Liver (tissue), 9 donors: Measurements from ENCODE around the gene SDK2. TPM values are rescaled to one million over a fixed set of nuclear protein-coding genes. Genes with fewer than 3 reads are reported as not detected.

Experiments used
- DNase-seq: peaks from one replicate; pipeline ENCODE4 v3.0.0-alpha.2; 2017; ENCODE audit warnings: low spot score
- H3K27ac ChIP-seq, 2 donors: one replicate each; pipeline ENCODE4 v1.7.0; 2013; ENCODE audit warnings: inconsistent platforms in 2 of 2, low read length in 2 of 2, control low read depth in 1 of 2, low read depth in 1 of 2, mild to moderate bottlenecking in 1 of 2
- H3K27me3 ChIP-seq, 4 donors: one replicate each; pipeline versions ENCODE4 v1.6.1 to v1.7.0; 2013; ENCODE audit warnings: low read length in 3 of 4, inconsistent platforms in 1 of 4, mild to moderate bottlenecking in 1 of 4, moderate library complexity in 1 of 4; ENCODE audit not compliant: control insufficient read depth in 4 of 4, insufficient read depth in 4 of 4
- H3K36me3 ChIP-seq, 4 donors: one replicate each; pipeline versions ENCODE4 v1.6.1 to v1.7.0; 2013; ENCODE audit warnings: low read length in 3 of 4, mild to moderate bottlenecking in 3 of 4, low read depth in 1 of 4, moderate library complexity in 1 of 4; ENCODE audit not compliant: control insufficient read depth in 4 of 4, insufficient read depth in 3 of 4
- H3K4me1 ChIP-seq, 4 donors: one replicate each; pipeline versions ENCODE4 v1.6.1 to v1.7.0; 2013; ENCODE audit warnings: low read length in 3 of 4, mild to moderate bottlenecking in 3 of 4, moderate library complexity in 1 of 4; ENCODE audit not compliant: control insufficient read depth in 4 of 4, insufficient read depth in 4 of 4
- H3K4me3 ChIP-seq, 3 donors: one replicate each; pipeline versions ENCODE4 v1.6.1 to v1.7.0; 2013; ENCODE audit warnings: low read length in 3 of 3, control low read depth in 1 of 3, low read depth in 1 of 3, mild to moderate bottlenecking in 1 of 3
- H3K9ac ChIP-seq, 2 donors: one replicate each; pipeline ENCODE4 v1.7.0; 2013; ENCODE audit warnings: low read length in 2 of 2, mild to moderate bottlenecking in 2 of 2, moderate library complexity in 2 of 2, control low read depth in 1 of 2, low read depth in 1 of 2
- H3K9me3 ChIP-seq, 4 donors: one replicate each; pipeline versions ENCODE4 v1.6.1 to v1.7.0; 2013; ENCODE audit warnings: low read length in 3 of 4; ENCODE audit not compliant: control insufficient read depth in 4 of 4
- EGR1 ChIP-seq, 2 donors: IDR thresholded peaks; 2 replicates each; pipeline ENCODE4 v1.6.1; 2016 to 2018; ENCODE audit warnings: antibody characterized with exemption in 2 of 2, low read depth in 2 of 2
- FOXA1 ChIP-seq: IDR thresholded peaks from 2 replicates; pipeline ENCODE4 v1.6.1; 2016; ENCODE audit warnings: antibody characterized with exemption
- FOXA2 ChIP-seq: IDR thresholded peaks from 2 replicates; pipeline ENCODE4 v1.6.1; 2016; ENCODE audit warnings: antibody characterized with exemption
- GABPA ChIP-seq, 2 donors: IDR thresholded peaks in 1 of 2; conservative IDR thresholded peaks in 1 of 2; 2 replicates each; pipeline ENCODE4 v1.6.1; 2016; ENCODE audit warnings: antibody characterized with exemption in 2 of 2, mild to moderate bottlenecking in 1 of 2, moderate library complexity in 1 of 2
- HNF4A ChIP-seq, 2 donors: conservative IDR thresholded peaks; 2 replicates each; pipeline ENCODE4 v1.6.1; 2016; ENCODE audit warnings: antibody characterized with exemption in 2 of 2, mild to moderate bottlenecking in 2 of 2
- HNF4G ChIP-seq: IDR thresholded peaks from 2 replicates; pipeline ENCODE4 v1.6.1; 2016; ENCODE audit warnings: antibody characterized with exemption
- JUND ChIP-seq, 2 donors: IDR thresholded peaks; 2 replicates each; pipeline ENCODE4 v1.6.1; 2016; ENCODE audit warnings: antibody characterized with exemption in 2 of 2
- NR2F2 ChIP-seq: IDR thresholded peaks from 2 replicates; pipeline ENCODE4 v1.6.1; 2016; ENCODE audit warnings: antibody characterized with exemption
- RAD21 ChIP-seq, 2 donors: IDR thresholded peaks; 2 replicates each; pipeline ENCODE4 v1.6.1; 2016; ENCODE audit warnings: antibody characterized with exemption in 2 of 2, mild to moderate bottlenecking in 2 of 2
- RXRA ChIP-seq, 2 donors: IDR thresholded peaks; 2 replicates each; pipeline ENCODE4 v1.6.1; 2017 to 2018; ENCODE audit warnings: antibody characterized with exemption in 2 of 2, mild to moderate bottlenecking in 1 of 2
- SP1 ChIP-seq: IDR thresholded peaks from 2 replicates; pipeline ENCODE4 v1.6.1; 2018; ENCODE audit warnings: antibody characterized with exemption, mild to moderate bottlenecking
- TAF1 ChIP-seq: conservative IDR thresholded peaks from 2 replicates; pipeline ENCODE4 v1.6.1; 2016; ENCODE audit warnings: antibody characterized with exemption, mild to moderate bottlenecking
- WGBS: extraction: QIAGEN DNeasy Blood & Tissue Kit; methylation state at CpG from one replicate; pipeline ENCODE4 v1.1.7; 2013; 5-methylcytosine and 5-hydroxymethylcytosine counted together
- polyA plus RNA-seq, 2 donors: library from polyadenylated mRNA; stranded (reverse) in 1 of 2; unstranded in 1 of 2; fragments of 200-250 nt in 1 of 2; fragments of >200 nt in 1 of 2; fragmentation: Nextera tagmentation in 1 of 2; extraction: Ambion mirVana in 1 of 2; gene quantifications; one replicate each; pipeline versions ENCODE4 v1.2.1 to v1.2.3, GENCODE V29; 2013 to 2015
- total RNA-seq, 2 donors: library from RNA; depleted of rRNA; stranded (reverse); fragments of >200 nt; gene quantifications; one replicate each; pipeline ENCODE4 v1.2.3, GENCODE V29; 2014
- TF ChIP-seq, protein P1 (sequence below): IDR thresholded peaks from 2 replicates; pipeline ENCODE4 v1.6.1; 2016; ENCODE audit warnings: antibody characterized with exemption
- TF ChIP-seq, protein P2 (sequence below): fragments of 150-350 bp; IDR thresholded peaks from 2 replicates; pipeline ENCODE4 v1.5.1; 2017; ENCODE audit warnings: improper control_type of control experiment, low read depth, low read length; ENCODE audit not compliant: missing input control
- TF ChIP-seq, protein P3 (sequence below): IDR thresholded peaks from 2 replicates; pipeline ENCODE4 v1.6.1; 2016; ENCODE audit warnings: antibody characterized with exemption, mild to moderate bottlenecking
- TF ChIP-seq, protein P4 (sequence below): IDR thresholded peaks from 2 replicates; pipeline ENCODE4 v1.6.1; 2016; ENCODE audit warnings: antibody characterized with exemption
- TF ChIP-seq, protein P5 (sequence below): IDR thresholded peaks from 2 replicates; pipeline ENCODE4 v1.6.1; 2016; ENCODE audit warnings: antibody characterized with exemption
- donor health status: healthy.
- donor health status: healthy.
- donor health status: healthy.
- donor health status: healthy.
- donor health status: healthy.

Gene SDK2
- total and polyA plus RNA-seq, 4 donors: 0.05 to 0.42 (median 0.10) TPM

DNA sequence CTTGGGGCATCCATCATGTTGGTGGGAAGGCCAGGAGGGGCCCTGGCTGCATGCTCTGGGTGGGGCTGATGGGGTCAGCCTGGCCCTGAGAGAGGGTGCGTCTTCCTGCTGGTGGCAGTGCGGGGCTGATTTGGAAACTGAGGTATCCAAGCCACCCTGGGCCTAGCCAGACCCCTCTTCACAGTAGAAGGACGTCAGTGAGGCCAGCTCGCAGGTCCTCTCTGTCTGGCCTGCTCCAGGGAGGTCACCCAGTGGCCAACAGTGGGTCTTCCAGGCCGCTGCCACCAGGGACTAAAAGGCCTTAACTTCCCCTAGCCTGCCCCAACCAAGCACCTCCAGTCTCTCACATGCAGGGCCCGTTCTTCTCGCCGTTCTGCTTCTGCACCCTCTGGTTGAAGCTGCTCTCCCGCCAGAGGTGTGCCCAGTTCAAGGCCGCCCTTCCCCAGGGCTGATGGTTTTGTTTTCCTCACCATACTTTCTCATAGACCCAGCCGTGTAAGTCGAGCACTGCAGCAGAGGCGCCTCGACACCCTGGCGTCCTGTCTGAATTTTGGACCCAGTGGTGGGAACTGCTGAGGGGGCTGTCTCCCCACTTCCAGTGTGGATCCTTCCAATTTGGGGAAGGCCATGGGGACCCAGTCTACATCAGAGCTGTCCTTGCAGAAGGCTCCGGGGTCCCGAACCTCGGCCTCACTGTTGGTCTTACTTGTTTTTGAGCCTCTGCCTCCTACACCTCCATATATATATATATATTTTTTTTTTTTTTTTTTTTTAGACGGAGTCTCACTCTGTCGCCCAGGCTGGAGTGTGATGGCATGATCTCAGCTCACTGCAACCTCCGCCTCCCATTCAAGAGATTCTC lies 289.6 kb downstream of the SDK2 start:
- DNase-seq: no peak
- H3K4me3 ChIP-seq: no peak overlapping the region
- peaks cover 0 to 2% (median 0%) of the 10 kb centered on the region in 4 donors for H3K27me3 ChIP-seq
- H3K9ac ChIP-seq: no peak overlapping the region
- no peaks in the 10 kb centered on the region for H3K9me3 ChIP-seq
- H3K4me1 ChIP-seq: no peaks in the 10 kb centered on the region
- H3K27ac ChIP-seq: no peak overlapping the region
- TF ChIP-seq RXRA (IDR thresholded peaks at IDR 0.05) (no peak), GABPA (IDR thresholded peaks at IDR 0.05 in 1 of 2, conservative IDR thresholded peaks at IDR 0.05 in 1 of 2) (no peak), JUND (IDR thresholded peaks at IDR 0.05) (no peak), EGR1 (IDR thresholded peaks at IDR 0.05; ENCODE audit: low read depth in 2 of 2) (no peak), TAF1 (no peak), SP1 (no peak), FOXA2 (no peak), HNF4G (no peak), NR2F2 (no peak), HNF4A (conservative IDR thresholded peaks at IDR 0.05) (no peak)
- TF ChIP-seq, protein P1, sequence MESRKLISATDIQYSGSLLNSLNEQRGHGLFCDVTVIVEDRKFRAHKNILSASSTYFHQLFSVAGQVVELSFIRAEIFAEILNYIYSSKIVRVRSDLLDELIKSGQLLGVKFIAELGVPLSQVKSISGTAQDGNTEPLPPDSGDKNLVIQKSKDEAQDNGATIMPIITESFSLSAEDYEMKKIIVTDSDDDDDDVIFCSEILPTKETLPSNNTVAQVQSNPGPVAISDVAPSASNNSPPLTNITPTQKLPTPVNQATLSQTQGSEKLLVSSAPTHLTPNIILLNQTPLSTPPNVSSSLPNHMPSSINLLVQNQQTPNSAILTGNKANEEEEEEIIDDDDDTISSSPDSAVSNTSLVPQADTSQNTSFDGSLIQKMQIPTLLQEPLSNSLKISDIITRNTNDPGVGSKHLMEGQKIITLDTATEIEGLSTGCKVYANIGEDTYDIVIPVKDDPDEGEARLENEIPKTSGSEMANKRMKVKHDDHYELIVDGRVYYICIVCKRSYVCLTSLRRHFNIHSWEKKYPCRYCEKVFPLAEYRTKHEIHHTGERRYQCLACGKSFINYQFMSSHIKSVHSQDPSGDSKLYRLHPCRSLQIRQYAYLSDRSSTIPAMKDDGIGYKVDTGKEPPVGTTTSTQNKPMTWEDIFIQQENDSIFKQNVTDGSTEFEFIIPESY: no peak
- TF ChIP-seq, protein P2, sequence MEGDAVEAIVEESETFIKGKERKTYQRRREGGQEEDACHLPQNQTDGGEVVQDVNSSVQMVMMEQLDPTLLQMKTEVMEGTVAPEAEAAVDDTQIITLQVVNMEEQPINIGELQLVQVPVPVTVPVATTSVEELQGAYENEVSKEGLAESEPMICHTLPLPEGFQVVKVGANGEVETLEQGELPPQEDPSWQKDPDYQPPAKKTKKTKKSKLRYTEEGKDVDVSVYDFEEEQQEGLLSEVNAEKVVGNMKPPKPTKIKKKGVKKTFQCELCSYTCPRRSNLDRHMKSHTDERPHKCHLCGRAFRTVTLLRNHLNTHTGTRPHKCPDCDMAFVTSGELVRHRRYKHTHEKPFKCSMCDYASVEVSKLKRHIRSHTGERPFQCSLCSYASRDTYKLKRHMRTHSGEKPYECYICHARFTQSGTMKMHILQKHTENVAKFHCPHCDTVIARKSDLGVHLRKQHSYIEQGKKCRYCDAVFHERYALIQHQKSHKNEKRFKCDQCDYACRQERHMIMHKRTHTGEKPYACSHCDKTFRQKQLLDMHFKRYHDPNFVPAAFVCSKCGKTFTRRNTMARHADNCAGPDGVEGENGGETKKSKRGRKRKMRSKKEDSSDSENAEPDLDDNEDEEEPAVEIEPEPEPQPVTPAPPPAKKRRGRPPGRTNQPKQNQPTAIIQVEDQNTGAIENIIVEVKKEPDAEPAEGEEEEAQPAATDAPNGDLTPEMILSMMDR: no peak
- TF ChIP-seq, protein P3, sequence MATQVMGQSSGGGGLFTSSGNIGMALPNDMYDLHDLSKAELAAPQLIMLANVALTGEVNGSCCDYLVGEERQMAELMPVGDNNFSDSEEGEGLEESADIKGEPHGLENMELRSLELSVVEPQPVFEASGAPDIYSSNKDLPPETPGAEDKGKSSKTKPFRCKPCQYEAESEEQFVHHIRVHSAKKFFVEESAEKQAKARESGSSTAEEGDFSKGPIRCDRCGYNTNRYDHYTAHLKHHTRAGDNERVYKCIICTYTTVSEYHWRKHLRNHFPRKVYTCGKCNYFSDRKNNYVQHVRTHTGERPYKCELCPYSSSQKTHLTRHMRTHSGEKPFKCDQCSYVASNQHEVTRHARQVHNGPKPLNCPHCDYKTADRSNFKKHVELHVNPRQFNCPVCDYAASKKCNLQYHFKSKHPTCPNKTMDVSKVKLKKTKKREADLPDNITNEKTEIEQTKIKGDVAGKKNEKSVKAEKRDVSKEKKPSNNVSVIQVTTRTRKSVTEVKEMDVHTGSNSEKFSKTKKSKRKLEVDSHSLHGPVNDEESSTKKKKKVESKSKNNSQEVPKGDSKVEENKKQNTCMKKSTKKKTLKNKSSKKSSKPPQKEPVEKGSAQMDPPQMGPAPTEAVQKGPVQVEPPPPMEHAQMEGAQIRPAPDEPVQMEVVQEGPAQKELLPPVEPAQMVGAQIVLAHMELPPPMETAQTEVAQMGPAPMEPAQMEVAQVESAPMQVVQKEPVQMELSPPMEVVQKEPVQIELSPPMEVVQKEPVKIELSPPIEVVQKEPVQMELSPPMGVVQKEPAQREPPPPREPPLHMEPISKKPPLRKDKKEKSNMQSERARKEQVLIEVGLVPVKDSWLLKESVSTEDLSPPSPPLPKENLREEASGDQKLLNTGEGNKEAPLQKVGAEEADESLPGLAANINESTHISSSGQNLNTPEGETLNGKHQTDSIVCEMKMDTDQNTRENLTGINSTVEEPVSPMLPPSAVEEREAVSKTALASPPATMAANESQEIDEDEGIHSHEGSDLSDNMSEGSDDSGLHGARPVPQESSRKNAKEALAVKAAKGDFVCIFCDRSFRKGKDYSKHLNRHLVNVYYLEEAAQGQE: no peak
- TF ChIP-seq, protein P4, sequence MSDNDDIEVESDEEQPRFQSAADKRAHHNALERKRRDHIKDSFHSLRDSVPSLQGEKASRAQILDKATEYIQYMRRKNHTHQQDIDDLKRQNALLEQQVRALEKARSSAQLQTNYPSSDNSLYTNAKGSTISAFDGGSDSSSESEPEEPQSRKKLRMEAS: no peak
- H3K36me3 ChIP-seq: no peaks in the 10 kb centered on the region
- WGBS: 94% methylated on average over 21 of the region's 21 CpGs

DNA sequence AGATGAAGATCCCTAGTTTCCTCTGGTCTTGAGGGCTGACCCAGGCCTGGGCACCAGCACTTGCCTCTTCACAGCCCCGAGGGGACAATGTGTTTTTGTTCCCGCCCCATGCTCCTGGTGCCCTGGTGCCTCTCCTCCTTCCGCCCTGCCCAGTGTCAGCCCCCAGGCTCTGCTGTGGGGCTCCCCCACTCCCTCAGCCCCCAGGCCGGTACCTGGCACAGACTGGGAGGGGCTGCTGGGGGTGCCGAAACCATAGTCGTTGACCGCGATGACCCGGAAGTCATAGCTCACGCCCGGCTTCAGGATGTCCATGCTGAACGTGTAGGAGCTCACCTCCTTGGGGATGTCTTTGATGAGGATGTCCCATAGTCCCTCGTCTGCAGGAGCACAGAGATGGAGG lies 292.0 kb downstream of the SDK2 start:
- whole genome bisulfite sequencing: 95% methylated on average over 13 of the region's 13 CpGs
- Histone ChIP-seq H3K27me3 (no peaks in the 10 kb centered on the region), H3K9ac (no peak overlapping the region), H3K9me3 (no peaks in the 10 kb centered on the region), H3K36me3 (no peaks in the 10 kb centered on the region), H3K27ac (no peak overlapping the region), H3K4me3 (no peak overlapping the region), H3K4me1 (no peaks in the 10 kb centered on the region)
- DNase-seq: no peak
- TF ChIP-seq JUND (IDR thresholded peaks at IDR 0.05) (no peak), HNF4A (conservative IDR thresholded peaks at IDR 0.05) (no peak), FOXA2 (no peak), TAF1 (no peak), RAD21 (IDR thresholded peaks at IDR 0.05) (no peak), RXRA (IDR thresholded peaks at IDR 0.05) (no peak), HNF4G (no peak), FOXA1 (no peak)
- TF ChIP-seq, protein P3: no peak
- TF ChIP-seq, protein P5, sequence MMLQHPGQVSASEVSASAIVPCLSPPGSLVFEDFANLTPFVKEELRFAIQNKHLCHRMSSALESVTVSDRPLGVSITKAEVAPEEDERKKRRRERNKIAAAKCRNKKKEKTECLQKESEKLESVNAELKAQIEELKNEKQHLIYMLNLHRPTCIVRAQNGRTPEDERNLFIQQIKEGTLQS: no peak
- TF ChIP-seq, protein P2: no peak
